ENCODE data around the gene TXLNA.

The TXLNA gene

GRCh38 chr1:32247452-32247851 lies 68.0 kb downstream of the TXLNA start:
- H3K27me3 ChIP-seq (ENCODE audit: control insufficient read depth, insufficient read depth, low read length): no peaks in the 10 kb centered on the region
- H3K27ac ChIP-seq (ENCODE audit: low read length): no peak overlapping the region
- WGBS (ENCODE audit: insufficient coverage, insufficient read length): no CpG with 5 or more reads among the region's 12 CpGs
- peaks cover 6% of the 10 kb centered on the region; the same call in 1 of the 2 replicates for H3K4me1 ChIP-seq (ENCODE audit: control insufficient read depth, insufficient read depth, low read length)
- H3K9me3 ChIP-seq (ENCODE audit: control insufficient read depth, insufficient read depth, low read length): no peaks in the 10 kb centered on the region
- DNase-seq (ENCODE audit: low read depth, low spot score): no peak
- no peak overlapping the region for H3K4me3 ChIP-seq (ENCODE audit: low read length)
- no peaks in the 10 kb centered on the region for H3K36me3 ChIP-seq (ENCODE audit: control insufficient read depth, insufficient read depth, low read length)
